IPS-18a (cell line): ENCODE results near the gene STIM1.
"Not testable (repeated sequence)": the region's sequence is repeated elsewhere in the genome, so short reads cannot be mapped to it uniquely, and the experiment has no call there.

Experiments
- H3K27ac ChIP-seq: one replicate; pipeline ENCODE4 v1.5.1; 2013; ENCODE audit warnings: low read length
- H3K27me3 ChIP-seq: one replicate; pipeline ENCODE4 v1.6.1; 2013; ENCODE audit warnings: mild to moderate bottlenecking, low read length; ENCODE audit not compliant: control insufficient read depth, insufficient read depth
- H3K36me3 ChIP-seq: one replicate; pipeline ENCODE4 v1.6.1; 2013; ENCODE audit warnings: low read depth, low read length; ENCODE audit not compliant: control insufficient read depth
- H3K4me1 ChIP-seq: one replicate; pipeline ENCODE4 v1.6.1; 2013; ENCODE audit warnings: low read depth, low read length; ENCODE audit not compliant: control insufficient read depth
- H3K4me3 ChIP-seq: one replicate; pipeline ENCODE4 v1.5.1; 2013; ENCODE audit warnings: low read length
- H3K9ac ChIP-seq: one replicate; pipeline ENCODE4 v1.6.1; 2013; ENCODE audit warnings: mild to moderate bottlenecking, low read length, moderate library complexity
- H3K9me3 ChIP-seq: one replicate; pipeline ENCODE4 v1.6.1; 2013; ENCODE audit warnings: low read depth, low read length; ENCODE audit not compliant: control insufficient read depth

Gene STIM1

DNA sequence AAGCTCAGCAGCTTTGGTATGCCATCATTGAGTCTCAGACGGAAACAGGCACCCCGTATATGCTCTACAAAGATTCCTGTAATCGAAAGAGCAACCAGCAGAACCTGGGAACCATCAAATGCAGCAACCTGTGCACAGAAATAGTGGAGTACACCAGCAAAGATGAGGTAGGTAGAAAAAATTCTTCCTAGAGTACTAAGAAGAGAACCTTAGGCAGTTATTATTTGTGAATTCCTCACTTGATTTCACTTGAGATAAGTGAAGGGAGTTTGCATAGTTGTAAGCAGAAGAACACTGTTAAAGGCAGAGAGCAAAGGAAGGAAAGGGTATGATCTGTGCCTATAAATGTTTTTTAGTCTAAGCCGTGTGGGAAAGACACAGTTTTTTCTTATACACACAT is 267.8 kb downstream of the STIM1 start:
- Histone ChIP-seq H3K27ac (no peak overlapping the region), H3K9ac (no peak overlapping the region), H3K36me3 (peaks cover 76% of the 10 kb centered on the region), H3K27me3 (no peaks in the 10 kb centered on the region), H3K4me3 (no peak overlapping the region), H3K9me3 (no peaks in the 10 kb centered on the region), H3K4me1 (no peaks in the 10 kb centered on the region)

DNA sequence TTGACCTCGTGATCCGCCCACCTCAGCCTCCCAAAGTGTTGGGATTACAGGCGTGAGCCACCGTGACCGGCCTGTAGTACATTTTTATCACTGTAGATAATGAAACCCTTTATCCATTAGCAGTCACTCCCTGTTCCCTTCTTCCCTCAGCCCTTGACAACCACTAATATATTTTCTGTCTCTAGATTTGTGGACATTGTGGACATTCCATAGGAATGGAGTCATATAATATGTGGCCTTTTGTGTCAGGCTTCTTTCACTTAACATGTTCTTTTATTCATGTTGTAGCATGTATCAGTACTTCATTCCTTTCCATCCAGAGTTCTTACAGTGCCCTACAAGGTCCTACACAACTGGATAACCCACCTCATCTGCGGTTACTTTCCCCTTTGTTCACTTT is 269.7 kb downstream of the STIM1 start:
- Histone ChIP-seq H3K36me3 (peaks cover 83% of the 10 kb centered on the region), H3K27ac (no peak overlapping the region), H3K27me3 (no peaks in the 10 kb centered on the region), H3K9me3 (no peaks in the 10 kb centered on the region), H3K9ac (no peak overlapping the region), H3K4me3 (no peak overlapping the region), H3K4me1 (no peaks in the 10 kb centered on the region)

DNA sequence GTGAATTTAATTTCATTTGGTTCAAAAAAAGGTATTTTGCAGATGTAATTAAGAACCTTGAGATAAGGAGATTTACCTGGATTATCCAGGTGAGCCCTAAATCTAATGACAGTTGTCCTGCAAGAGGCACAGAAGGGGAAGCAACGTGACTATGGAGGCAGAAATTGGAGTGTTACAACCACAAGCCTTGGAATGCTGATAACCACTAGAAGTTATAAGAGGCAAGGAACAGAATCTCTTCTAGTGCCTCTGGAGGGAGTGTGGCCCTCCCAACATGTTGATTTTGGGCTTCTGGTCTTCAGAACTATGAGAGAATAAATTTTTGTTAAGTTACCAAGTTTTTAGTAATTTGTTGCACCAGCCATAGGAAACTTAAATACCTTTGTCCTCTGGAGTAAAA is 271.9 kb downstream of the STIM1 start:
- Histone ChIP-seq H3K4me1 (no peaks in the 10 kb centered on the region), H3K9ac (no peak overlapping the region), H3K4me3 (no peak overlapping the region), H3K36me3 (peaks cover 82% of the 10 kb centered on the region), H3K9me3 (no peaks in the 10 kb centered on the region), H3K27me3 (no peaks in the 10 kb centered on the region), H3K27ac (no peak overlapping the region)

DNA sequence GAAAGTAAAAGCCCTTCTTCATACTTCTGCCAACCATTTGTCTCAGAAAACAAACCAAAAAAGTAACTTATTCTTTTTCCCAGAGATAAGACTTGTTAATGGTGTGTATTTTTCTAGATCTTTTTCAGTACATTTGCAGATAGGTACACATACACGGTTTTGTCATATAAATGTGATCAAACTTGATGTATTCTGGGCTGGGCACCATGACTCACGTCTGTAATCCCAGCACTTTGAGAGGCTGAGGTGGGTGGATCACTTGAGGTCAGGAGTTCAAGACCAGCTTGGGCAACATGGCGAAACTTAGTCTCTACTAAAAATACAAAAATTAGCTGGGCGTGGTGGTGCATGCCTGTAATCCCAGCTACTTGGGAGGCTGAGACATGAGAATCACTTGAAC is 274.8 kb downstream of the STIM1 start:
- not testable (repeated sequence) for H3K27ac ChIP-seq
- H3K36me3 ChIP-seq: peaks cover 82% of the 10 kb centered on the region

DNA sequence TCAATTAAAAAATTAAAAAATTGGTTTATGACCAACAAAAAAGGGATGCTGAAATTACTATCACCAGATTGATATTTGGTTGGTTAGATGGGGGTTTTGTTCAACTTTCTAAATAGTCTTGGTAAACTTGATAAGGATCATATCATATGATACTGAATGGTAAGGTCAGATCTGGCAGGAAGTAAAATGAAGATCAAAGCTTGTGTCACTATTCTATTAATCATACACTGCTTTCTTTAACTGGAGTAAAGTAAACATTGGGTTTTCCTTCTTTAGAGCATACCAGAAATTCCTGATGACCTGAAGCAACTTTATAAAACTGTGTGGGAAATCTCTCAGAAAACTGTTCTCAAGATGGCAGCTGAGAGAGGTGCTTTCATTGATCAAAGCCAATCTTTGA is 279.3 kb downstream of the STIM1 start:
- H3K4me3 ChIP-seq: no peak overlapping the region
- H3K9me3 ChIP-seq: no peaks in the 10 kb centered on the region
- H3K27ac ChIP-seq: no peak overlapping the region
- H3K4me1 ChIP-seq: no peaks in the 10 kb centered on the region
- H3K27me3 ChIP-seq: no peaks in the 10 kb centered on the region
- no peak overlapping the region for H3K9ac ChIP-seq
- peaks cover 61% of the 10 kb centered on the region for H3K36me3 ChIP-seq

More for the DNA sequence above, 274.8 kb downstream of the STIM1 start:
- not testable (repeated sequence) for H3K4me1 ChIP-seq, H3K4me3 ChIP-seq, H3K27me3 ChIP-seq, H3K9me3 ChIP-seq, H3K9ac ChIP-seq

GRCh38 chr11:4138497-4138896 is 283.0 kb downstream of the STIM1 start:
- Histone ChIP-seq H3K4me1 (no peaks in the 10 kb centered on the region), H3K9ac (no peak overlapping the region), H3K9me3 (no peaks in the 10 kb centered on the region), H3K36me3 (peaks cover 38% of the 10 kb centered on the region), H3K4me3 (no peak overlapping the region), H3K27me3 (no peaks in the 10 kb centered on the region), H3K27ac (no peak overlapping the region)

- H3K4me1 ChIP-seq: no peaks in the 10 kb centered on the region
- no peak overlapping the region for H3K9ac ChIP-seq
- no peaks in the 10 kb centered on the region for H3K27me3 ChIP-seq
- H3K4me3 ChIP-seq: no peak overlapping the region
- no peaks in the 10 kb centered on the region for H3K9me3 ChIP-seq
- peaks cover 22% of the 10 kb centered on the region for H3K36me3 ChIP-seq
- no peak overlapping the region for H3K27ac ChIP-seq
Measured at GRCh38 chr11:4140067-4140636, 284.7 kb downstream of the STIM1 start.
